GM21786 (cell line): ENCODE data around the gene MIGA1.
"Not testable (repeated sequence)": the region's sequence is repeated elsewhere in the genome, so short reads cannot be mapped to it uniquely, and the experiment has no call there.

Experiments used
- ATAC-seq: cut with Tn5 transposase; IDR thresholded peaks from one replicate; pipeline ENCODE4 v1.9.1; 2021; ENCODE audit not compliant: unreplicated experiment

MIGA1 gene

GRCh38 chr1:77906019-77906545 is 126.6 kb downstream of the MIGA1 start:
- no peak for ATAC-seq

GRCh38 chr1:77906624-77907023 is 127.2 kb downstream of the MIGA1 start:
- no peak for ATAC-seq

GRCh38 chr1:77910116-77910515 is 130.7 kb downstream of the MIGA1 start:
- ATAC-seq, result no peak

GRCh38 chr1:77918918-77919317 is 139.5 kb downstream of the MIGA1 start:
- ATAC-seq, result not testable (repeated sequence)

GRCh38 chr1:77925518-77925917 is 146.1 kb downstream of the MIGA1 start:
- ATAC-seq, result no peak

GRCh38 chr1:77925956-77926355 is 146.5 kb downstream of the MIGA1 start:
- ATAC-seq, result no peak

- ATAC-seq, result peak; percentile 67
These were observed 147.3 kb downstream of the MIGA1 start for GRCh38 chr1:77926561-77927357.

GRCh38 chr1:77927414-77927813 is 148.0 kb downstream of the MIGA1 start:
- ATAC-seq, result no peak
